DOHH2 (cell line): Measurements from ENCODE around the gene DFFA.
"Not testable (repeated sequence)": the region's sequence is repeated elsewhere in the genome, so short reads cannot be mapped to it uniquely, and the experiment has no call there.

Experiments used
- EZH2phosphoT487 ChIP-seq: fragments of 200-600 bp; sonication (generic); IDR thresholded peaks from 2 replicates; pipeline ENCODE4 v1.6.1; 2017; ENCODE audit warnings: borderline replicate concordance, mild to moderate bottlenecking, antibody characterized with exemption, low read length, moderate library complexity, mixed read lengths
- TF ChIP-seq, protein P1 (sequence below): fragments of 200-600 bp; sonication (generic); IDR thresholded peaks from one replicate; pipeline ENCODE4 v1.5.1; 2014; ENCODE audit warnings: antibody characterized with exemption, mild to moderate bottlenecking, low read depth, low read length; ENCODE audit not compliant: poor library complexity, severe bottlenecking

DNA sequence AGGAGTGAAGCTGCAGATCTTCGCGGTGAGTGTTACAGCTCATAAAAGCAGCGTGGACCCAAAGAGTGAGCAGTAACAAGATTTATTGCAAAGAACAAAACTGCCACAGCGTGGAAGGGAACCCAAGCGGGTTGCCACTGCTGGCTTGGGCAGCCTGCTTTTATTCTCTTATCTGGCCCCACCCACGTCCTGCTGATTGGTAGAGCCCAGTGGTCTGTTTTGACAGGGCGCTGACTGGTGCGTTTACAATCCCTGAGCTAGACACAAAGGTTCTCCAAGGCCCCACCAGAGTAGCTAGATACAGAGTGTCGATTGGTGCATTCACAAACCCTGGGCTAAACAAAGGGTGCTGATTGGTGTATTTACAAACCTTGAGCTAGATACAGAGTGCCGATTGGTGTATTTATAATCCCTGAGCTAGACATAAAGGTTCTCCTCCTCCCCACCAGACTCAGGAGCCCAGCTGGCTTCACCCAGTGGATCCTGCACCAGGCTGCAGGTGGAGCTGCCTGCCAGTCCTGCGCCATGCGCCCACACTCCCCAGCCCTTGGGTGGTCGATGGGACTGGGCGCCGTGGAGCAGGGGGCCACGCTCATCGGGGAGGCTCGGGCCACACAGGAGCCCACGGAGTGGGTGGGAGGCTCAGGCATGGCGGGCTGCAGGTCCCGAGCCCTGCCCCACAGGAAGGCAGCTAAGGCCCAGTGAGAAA, 46.3 kb downstream of the DFFA start:
- TF ChIP-seq, protein P1, sequence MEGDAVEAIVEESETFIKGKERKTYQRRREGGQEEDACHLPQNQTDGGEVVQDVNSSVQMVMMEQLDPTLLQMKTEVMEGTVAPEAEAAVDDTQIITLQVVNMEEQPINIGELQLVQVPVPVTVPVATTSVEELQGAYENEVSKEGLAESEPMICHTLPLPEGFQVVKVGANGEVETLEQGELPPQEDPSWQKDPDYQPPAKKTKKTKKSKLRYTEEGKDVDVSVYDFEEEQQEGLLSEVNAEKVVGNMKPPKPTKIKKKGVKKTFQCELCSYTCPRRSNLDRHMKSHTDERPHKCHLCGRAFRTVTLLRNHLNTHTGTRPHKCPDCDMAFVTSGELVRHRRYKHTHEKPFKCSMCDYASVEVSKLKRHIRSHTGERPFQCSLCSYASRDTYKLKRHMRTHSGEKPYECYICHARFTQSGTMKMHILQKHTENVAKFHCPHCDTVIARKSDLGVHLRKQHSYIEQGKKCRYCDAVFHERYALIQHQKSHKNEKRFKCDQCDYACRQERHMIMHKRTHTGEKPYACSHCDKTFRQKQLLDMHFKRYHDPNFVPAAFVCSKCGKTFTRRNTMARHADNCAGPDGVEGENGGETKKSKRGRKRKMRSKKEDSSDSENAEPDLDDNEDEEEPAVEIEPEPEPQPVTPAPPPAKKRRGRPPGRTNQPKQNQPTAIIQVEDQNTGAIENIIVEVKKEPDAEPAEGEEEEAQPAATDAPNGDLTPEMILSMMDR = not testable (repeated sequence)
- TF ChIP-seq EZH2phosphoT487 = not testable (repeated sequence)
